IMR-90 (cell line): ENCODE measurements around the gene KLHL6. TPM values are rescaled to one million over a fixed set of nuclear protein-coding genes. Genes with fewer than 3 reads are reported as not detected.

Source experiments
- ATAC-seq: fragments of 200-7000 bp; cut with Tn5 transposase; 2 replicates; pipeline ENCODE4 v1.9.1; 2020; ENCODE audit warnings: low read depth, mild to moderate bottlenecking, moderate library complexity
- Bru-seq: library from RNA; stranded (reverse); fragments of 400-500 nt; gene quantifications from one replicate; lab custom pipeline; 2021; lab: Mats Ljungman, UMichigan
- BruChase-seq, 2 experiments: library from RNA; stranded (reverse); fragments of 400-500 nt; gene quantifications; one replicate each; lab custom pipeline; 2021; lab: Mats Ljungman, UMichigan
- BruUV-seq: library from RNA; stranded (reverse); fragments of 400-500 nt; replicated peaks from 2 replicates; lab custom pipeline; 2021; lab: Mats Ljungman, UMichigan
- CTCF ChIA-PET: fragments of 300-600 bp; formaldehyde crosslinking; extraction: SDS; loops from one replicate; lab custom pipeline; 2021; ENCODE audit warnings: antibody characterized with exemption; lab: Yijun Ruan, JAX
- POLR2A ChIA-PET: fragments of 300-600 bp; sonication (Branson Sonifier 250); formaldehyde crosslinking; loops from one replicate; lab custom pipeline; 2022; ENCODE audit warnings: antibody characterized with exemption; ENCODE audit not compliant: unreplicated experiment; lab: Charles Lee
- DNase-seq: peaks from one replicate; pipeline ENCODE4 v3.0.0; 2013
- H2AFZ ChIP-seq: replicated peaks from 2 replicates; pipeline ENCODE3; 2013; ENCODE audit warnings: low read length, mild to moderate bottlenecking; ENCODE audit not compliant: poor library complexity
- H2AK5ac ChIP-seq: 2 replicates; pipeline ENCODE4 v1.6.1; 2013; ENCODE audit warnings: low read depth, low read length, inconsistent platforms
- H2AK9ac ChIP-seq: replicated peaks from 2 replicates; pipeline ENCODE3; 2013; ENCODE audit warnings: mild to moderate bottlenecking, low read depth, low read length, moderate library complexity; ENCODE audit not compliant: poor library complexity
- H2BK120ac ChIP-seq: 2 replicates; pipeline ENCODE4 v1.6.1; 2013; ENCODE audit warnings: low read depth, low read length, inconsistent platforms
- H2BK15ac ChIP-seq: 3 replicates; pipeline ENCODE4 v1.6.1; 2013; ENCODE audit warnings: low read depth, low read length, inconsistent platforms
- H2BK20ac ChIP-seq: 2 replicates; pipeline ENCODE4 v1.6.1; 2013; ENCODE audit warnings: low read depth, mild to moderate bottlenecking, inconsistent platforms, low read length, moderate library complexity
- H2BK5ac ChIP-seq: 2 replicates; pipeline ENCODE4 v1.6.1; 2013; ENCODE audit warnings: mild to moderate bottlenecking, low read depth, low read length, inconsistent platforms; ENCODE audit not compliant: poor library complexity, severe bottlenecking
- H3K14ac ChIP-seq: replicated peaks from 2 replicates; pipeline ENCODE4 v1.6.1; 2013; ENCODE audit warnings: low read depth, low read length, inconsistent platforms
- H3K18ac ChIP-seq: 2 replicates; pipeline ENCODE4 v1.6.1; 2013; ENCODE audit warnings: low read depth, low read length, control low read depth
- H3K23ac ChIP-seq: 2 replicates; pipeline ENCODE4 v1.6.1; 2013; ENCODE audit warnings: low read depth, low read length, inconsistent platforms
- H3K27ac ChIP-seq: 2 replicates; pipeline ENCODE4 v1.5.1; 2013; ENCODE audit warnings: mild to moderate bottlenecking, control low read depth, low read length; ENCODE audit not compliant: insufficient read depth
- H3K27me3 ChIP-seq: 2 replicates; pipeline ENCODE4 v1.6.1; 2013; ENCODE audit warnings: low read length; ENCODE audit not compliant: control insufficient read depth, insufficient read depth
- H3K36me3 ChIP-seq: 2 replicates; pipeline ENCODE4 v1.6.1; 2013; ENCODE audit warnings: low read length, mixed read lengths; ENCODE audit not compliant: control insufficient read depth, insufficient read depth
- H3K4ac ChIP-seq: 2 replicates; pipeline ENCODE4 v1.6.1; 2013; ENCODE audit warnings: low read depth, low read length, inconsistent platforms
- H3K4me1 ChIP-seq: 2 replicates; pipeline ENCODE4 v1.6.1; 2013; ENCODE audit warnings: low read length, mixed read lengths; ENCODE audit not compliant: control insufficient read depth, insufficient read depth
- H3K4me2 ChIP-seq: 2 replicates; pipeline ENCODE4 v1.6.1; 2013; ENCODE audit warnings: low read depth, mild to moderate bottlenecking, control low read depth, low read length, moderate library complexity
- H3K4me3 ChIP-seq: 2 replicates; pipeline ENCODE4 v1.5.1; 2013; ENCODE audit warnings: low read depth, mild to moderate bottlenecking, control low read depth, low read length, moderate library complexity; ENCODE audit not compliant: insufficient read depth
- H3K56ac ChIP-seq: 2 replicates; pipeline ENCODE4 v1.6.1; 2013; ENCODE audit warnings: low read length, inconsistent platforms; ENCODE audit not compliant: insufficient read depth; ENCODE audit errors: extremely low read depth
- H3K79me1 ChIP-seq, 2 experiments: 2 replicates each; pipeline ENCODE4 v1.6.1; 2013; ENCODE audit warnings: low read length in 2 of 2, inconsistent platforms in 1 of 2, low read depth in 1 of 2
- H3K9ac ChIP-seq: 2 replicates; pipeline ENCODE4 v1.6.1; 2013; ENCODE audit warnings: low read depth, low read length, control low read depth
- H3K9me1 ChIP-seq: 2 replicates; pipeline ENCODE4 v1.6.1; 2013; ENCODE audit warnings: low read length, inconsistent platforms; ENCODE audit not compliant: insufficient read depth
- H3K9me3 ChIP-seq: 2 replicates; pipeline ENCODE4 v1.6.1; 2013; ENCODE audit warnings: low read length; ENCODE audit not compliant: control insufficient read depth, insufficient read depth
- H4K20me1 ChIP-seq: 2 replicates; pipeline ENCODE4 v1.6.1; 2013; ENCODE audit warnings: low read length, inconsistent platforms; ENCODE audit not compliant: insufficient read depth
- H4K5ac ChIP-seq: 2 replicates; pipeline ENCODE4 v1.6.1; 2013; ENCODE audit warnings: mild to moderate bottlenecking, low read depth, low read length, control low read depth
- H4K8ac ChIP-seq, 2 experiments: 2 replicates each; pipeline ENCODE4 v1.6.1; 2013; ENCODE audit warnings: low read depth in 2 of 2, low read length in 2 of 2, control low read depth in 1 of 2, inconsistent platforms in 1 of 2
- H4K91ac ChIP-seq: 2 replicates; pipeline ENCODE4 v1.6.1; 2013; ENCODE audit warnings: low read depth, low read length, inconsistent platforms; ENCODE audit not compliant: insufficient read depth
- CEBPB ChIP-seq: IDR thresholded peaks from 2 replicates; pipeline ENCODE4 v1.6.1; 2012; ENCODE audit warnings: low read depth, low read length, improper control_type of control experiment
- SMC3 ChIP-seq: fragments of 150-350 bp; IDR thresholded peaks from 2 replicates; pipeline ENCODE4 v1.6.1; 2016; ENCODE audit warnings: low read depth, mild to moderate bottlenecking, antibody characterized with exemption, low read length, moderate library complexity
- WGBS, 2 experiments: methylation state at CpG; one replicate each; pipeline versions ENCODE4 v1.1.5 to v1.1.7; 2013; ENCODE audit warnings: missing lambda C conversion rate in 2 of 2; ENCODE audit not compliant: insufficient read length in 1 of 2; ENCODE audit errors: extremely low coverage in 2 of 2; 5-methylcytosine and 5-hydroxymethylcytosine counted together
- dilution Hi-C: fragments of 300-500 bp; cut with HindIII; formaldehyde crosslinking; loops from one replicate; pipeline ENCODE4 v1.14.3; 2018; ENCODE audit warnings: low sequenced_read_pairs; ENCODE audit not compliant: unreplicated experiment
- in situ Hi-C: fragments of 300-500 bp; cut with MboI; formaldehyde crosslinking; loops from 3 replicates; pipeline ENCODE4 v1.14.3; 2019; ENCODE audit warnings: low sequenced_read_pairs, inconsistent platforms, mixed read lengths
- intact Hi-C: fragments of 100-400 bp; cut with micrococcal nuclease; formaldehyde crosslinking; loops from 2 replicates; pipeline ENCODE4 v1.10.0; 2022
- long read RNA-seq: library from polyadenylated mRNA; unstranded; transcript quantifications from one replicate; pipeline ENCODE4 v2.0.0, GENCODE V29; 2021; ENCODE audit not compliant: unreplicated experiment
- polyA plus RNA-seq, 3 experiments: library from polyadenylated mRNA; depleted of rRNA; stranded (reverse); fragments of >200 nt; gene quantifications; 2 replicates each; pipeline ENCODE4 v1.2.3, GENCODE V29; 2012; ENCODE audit warnings: low replicate concordance in 1 of 3
- total RNA-seq: library from RNA; depleted of rRNA; stranded (reverse); fragments of >200 nt; gene quantifications from 2 replicates; pipeline ENCODE4 v1.2.3, GENCODE V29; 2012; rRNA removed

Gene KLHL6, protein sequence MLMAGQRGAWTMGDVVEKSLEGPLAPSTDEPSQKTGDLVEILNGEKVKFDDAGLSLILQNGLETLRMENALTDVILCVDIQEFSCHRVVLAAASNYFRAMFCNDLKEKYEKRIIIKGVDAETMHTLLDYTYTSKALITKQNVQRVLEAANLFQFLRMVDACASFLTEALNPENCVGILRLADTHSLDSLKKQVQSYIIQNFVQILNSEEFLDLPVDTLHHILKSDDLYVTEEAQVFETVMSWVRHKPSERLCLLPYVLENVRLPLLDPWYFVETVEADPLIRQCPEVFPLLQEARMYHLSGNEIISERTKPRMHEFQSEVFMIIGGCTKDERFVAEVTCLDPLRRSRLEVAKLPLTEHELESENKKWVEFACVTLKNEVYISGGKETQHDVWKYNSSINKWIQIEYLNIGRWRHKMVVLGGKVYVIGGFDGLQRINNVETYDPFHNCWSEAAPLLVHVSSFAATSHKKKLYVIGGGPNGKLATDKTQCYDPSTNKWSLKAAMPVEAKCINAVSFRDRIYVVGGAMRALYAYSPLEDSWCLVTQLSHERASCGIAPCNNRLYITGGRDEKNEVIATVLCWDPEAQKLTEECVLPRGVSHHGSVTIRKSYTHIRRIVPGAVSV
- not detected in 2 replicates for total RNA-seq
- polyA plus RNA-seq (2012; rRNA removed), result not detected in 2 replicates
- polyA plus RNA-seq (2012; cell fraction: cytosol; rRNA removed), result not detected in 2 replicates
- polyA plus RNA-seq (2012; cell fraction: nucleus; rRNA removed; ENCODE audit: low replicate concordance), result not detected in 2 replicates
- Bru-seq, nascent RNA, result percentile 1 among the genes with signal in this experiment
- not detected for BruChase-seq, experiment 1, labeled RNA remaining after a 6-hour chase
- BruChase-seq, experiment 2, labeled RNA remaining after a 2-hour chase, result percentile 3 among the genes with signal in this experiment
- long read RNA-seq, result 0 reads

DNA sequence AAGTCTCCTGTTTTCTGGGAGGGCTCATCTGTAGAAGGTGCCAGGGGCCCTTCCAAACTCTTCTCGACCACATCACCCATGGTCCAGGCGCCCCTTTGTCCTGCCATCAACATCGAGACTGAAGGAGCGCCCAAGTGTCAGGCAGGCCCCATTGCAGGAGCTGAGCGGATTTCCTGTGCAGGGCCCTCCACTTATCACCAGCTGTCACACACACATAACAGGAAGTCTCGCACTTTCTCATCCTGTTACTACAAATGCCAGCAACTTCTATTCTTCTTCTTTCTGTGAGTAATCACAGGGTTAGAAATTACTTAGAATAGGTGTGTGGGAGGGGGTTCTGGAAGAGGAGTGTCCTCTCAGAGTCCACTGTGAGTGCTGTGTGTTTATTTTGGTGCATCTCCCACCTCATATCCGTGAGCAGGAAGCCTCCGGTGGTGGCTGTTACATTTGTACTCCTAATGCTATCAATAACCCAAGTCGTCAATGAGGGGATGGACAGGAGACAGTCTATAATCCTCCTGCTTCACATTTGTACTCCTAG lies at the start of gene KLHL6:
KLHL6 (minus strand) TSS at position 166 of the 541 bp plus-strand sequence; CDS start at position 113, 53 bp downstream.
- Histone ChIP-seq H3K27me3 (peaks cover 5% of the 10 kb centered on the region), H3K9ac (no peak within 1 kb of the TSS), H3K18ac (no peak within 1 kb of the TSS), H2AK5ac (no peak within 1 kb of the TSS), H3K4me3 (no peak within 1 kb of the TSS), H2BK5ac (no peak within 1 kb of the TSS), H3K4ac (no peak within 1 kb of the TSS), H4K8ac (no peak within 1 kb of the TSS), H4K20me1 (no peaks in the 10 kb centered on the region), H2BK20ac (no peak within 1 kb of the TSS), H3K4me2 (no peak within 1 kb of the TSS), H4K5ac (no peak within 1 kb of the TSS), H3K36me3 (no peaks in the 10 kb centered on the region), H4K91ac (no peak within 1 kb of the TSS), H3K56ac (no peak within 1 kb of the TSS), H3K79me1 (no peaks in the 10 kb centered on the region), H2BK120ac (no peak within 1 kb of the TSS), H3K9me1 (no peaks in the 10 kb centered on the region), H3K14ac (no peak within 1 kb of the TSS), H2BK15ac (no peak within 1 kb of the TSS), H3K27ac (no peak within 1 kb of the TSS), H2AK9ac (no peak within 1 kb of the TSS), H3K23ac (no peak within 1 kb of the TSS), H2AFZ (no peak within 1 kb of the TSS), H3K4me1 (no peaks in the 10 kb centered on the region), H3K9me3 (no peaks in the 10 kb centered on the region)
- no peak for TF ChIP-seq SMC3
- TF ChIP-seq CEBPB, result no peak
- in situ Hi-C loops, result no loop called here
- ChIA-PET POLR2A (no interaction called here), CTCF (no interaction called here)
- WGBS, 2 experiments, result no CpG with 5 or more reads among the region's 9 CpGs
- no peak for ATAC-seq
- intact Hi-C loops, result no loop called here
- no peak for DNase-seq
- BruUV-seq, result no TSS peak
- dilution Hi-C loops, result no loop called here
